ENCODE data around the gene BCO2.

The BCO2 gene

DNA sequence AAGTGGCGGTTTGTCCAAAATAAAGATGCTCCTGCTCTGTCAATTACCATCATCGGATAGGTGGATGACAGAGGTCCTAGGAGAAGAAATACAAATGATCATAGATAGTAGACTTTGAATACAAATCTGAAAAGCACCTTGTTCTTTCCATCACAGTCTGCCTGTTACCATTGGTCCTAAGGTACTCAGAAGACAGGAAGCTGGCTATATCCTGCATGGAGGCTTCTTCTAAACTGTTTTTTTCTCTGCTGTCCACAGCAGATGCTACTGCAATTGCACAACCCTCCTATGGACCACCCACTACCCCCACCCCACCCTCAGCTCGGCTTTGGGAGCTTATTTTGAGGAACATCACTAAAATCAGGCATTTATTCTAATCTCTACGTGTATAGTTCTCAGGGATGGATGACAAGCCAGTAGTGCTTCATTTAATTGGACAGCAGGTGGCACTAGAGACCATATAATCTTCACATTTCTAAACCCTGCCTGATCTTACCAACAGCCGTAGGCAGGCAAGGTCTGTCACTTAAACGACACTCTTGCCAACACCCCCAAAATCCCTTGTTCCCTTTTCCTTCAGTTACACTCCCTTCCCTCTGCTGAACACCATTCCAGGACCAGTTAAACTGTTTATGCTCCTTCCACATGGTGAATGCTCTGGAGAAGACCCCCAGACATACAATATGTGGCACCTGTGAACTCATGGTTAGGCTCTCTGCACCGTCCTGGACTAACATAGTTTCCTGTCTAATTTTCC, 44.3 kb downstream of the BCO2 start:
- DNase-seq, result no peak

- no peak for DNase-seq
These were observed 46.0 kb downstream of the BCO2 start for GRCh38 chr11:112221274-112221835.

GRCh38 chr11:112222303-112222702, 47.0 kb downstream of the BCO2 start:
- no peak for DNase-seq

DNA sequence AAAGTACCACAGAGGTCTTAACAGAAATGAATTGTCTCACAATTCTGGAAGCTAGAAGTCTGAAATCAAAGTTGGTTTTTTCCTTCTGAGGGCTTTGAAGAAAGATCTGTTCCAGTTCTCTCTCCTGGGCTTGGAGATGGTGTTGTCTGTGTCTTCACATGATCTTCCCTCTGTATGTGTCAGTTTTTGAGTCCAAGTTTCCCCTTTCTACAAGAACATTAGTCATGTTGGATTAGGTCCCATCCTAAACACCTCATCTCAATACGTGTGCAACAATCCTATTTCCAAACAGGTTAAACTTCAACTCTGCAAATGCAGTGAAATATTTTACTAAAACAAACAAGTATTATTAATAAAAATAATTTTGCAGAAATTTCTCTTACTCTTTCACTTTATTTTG, 47.8 kb downstream of the BCO2 start:
- DNase-seq, result no peak

DNA sequence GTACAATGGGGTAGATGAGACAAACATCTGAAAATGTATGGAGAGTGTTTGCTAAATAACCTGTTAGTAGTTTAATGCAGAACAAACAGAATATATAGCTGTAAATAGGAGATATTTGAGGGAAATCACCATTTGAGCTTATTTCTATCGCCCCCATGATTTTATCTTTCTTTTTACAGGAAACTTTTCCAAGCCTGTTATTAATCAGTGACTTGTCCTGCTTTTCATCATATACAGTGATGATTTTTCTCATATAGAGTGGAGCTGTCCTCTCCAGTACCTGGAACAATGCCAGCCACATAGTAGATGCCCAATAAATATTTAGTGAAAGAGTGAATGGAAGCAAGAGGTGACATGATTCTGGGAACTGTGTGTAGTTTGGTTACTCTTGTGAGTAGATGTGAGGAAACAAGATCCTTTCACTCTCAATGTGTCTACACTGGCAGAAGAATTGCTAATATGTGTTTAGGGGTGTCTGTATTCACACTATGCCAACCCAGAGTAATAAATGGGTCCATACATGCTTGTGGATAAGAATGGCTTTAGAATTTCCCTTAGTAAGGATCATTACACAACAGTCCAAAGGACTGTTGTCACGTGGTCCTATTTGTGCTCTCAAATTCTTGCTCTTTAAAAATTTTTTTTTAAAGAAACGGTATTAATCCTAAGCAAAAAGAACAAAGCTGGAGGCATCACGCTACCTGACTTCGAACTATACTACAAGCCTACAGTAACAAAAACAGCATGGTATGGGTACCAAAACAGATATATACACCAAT, 48.6 kb downstream of the BCO2 start:
- DNase-seq, result no peak

DNA sequence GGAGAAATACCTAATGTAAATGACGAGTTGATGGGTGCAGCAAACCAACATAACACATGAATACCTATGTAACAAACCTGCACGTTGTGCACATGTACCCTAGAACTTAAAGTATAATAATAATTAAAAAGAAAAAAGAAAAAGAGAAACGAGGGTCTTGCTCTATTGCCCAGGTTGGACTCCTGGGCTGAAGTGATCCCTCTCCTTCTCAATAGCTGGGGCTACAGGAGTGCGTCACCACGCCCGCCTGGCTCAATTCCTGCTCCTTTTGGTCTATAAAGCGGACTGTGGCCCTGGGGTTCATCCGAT, 50.4 kb downstream of the BCO2 start:
- no peak for DNase-seq

DNA sequence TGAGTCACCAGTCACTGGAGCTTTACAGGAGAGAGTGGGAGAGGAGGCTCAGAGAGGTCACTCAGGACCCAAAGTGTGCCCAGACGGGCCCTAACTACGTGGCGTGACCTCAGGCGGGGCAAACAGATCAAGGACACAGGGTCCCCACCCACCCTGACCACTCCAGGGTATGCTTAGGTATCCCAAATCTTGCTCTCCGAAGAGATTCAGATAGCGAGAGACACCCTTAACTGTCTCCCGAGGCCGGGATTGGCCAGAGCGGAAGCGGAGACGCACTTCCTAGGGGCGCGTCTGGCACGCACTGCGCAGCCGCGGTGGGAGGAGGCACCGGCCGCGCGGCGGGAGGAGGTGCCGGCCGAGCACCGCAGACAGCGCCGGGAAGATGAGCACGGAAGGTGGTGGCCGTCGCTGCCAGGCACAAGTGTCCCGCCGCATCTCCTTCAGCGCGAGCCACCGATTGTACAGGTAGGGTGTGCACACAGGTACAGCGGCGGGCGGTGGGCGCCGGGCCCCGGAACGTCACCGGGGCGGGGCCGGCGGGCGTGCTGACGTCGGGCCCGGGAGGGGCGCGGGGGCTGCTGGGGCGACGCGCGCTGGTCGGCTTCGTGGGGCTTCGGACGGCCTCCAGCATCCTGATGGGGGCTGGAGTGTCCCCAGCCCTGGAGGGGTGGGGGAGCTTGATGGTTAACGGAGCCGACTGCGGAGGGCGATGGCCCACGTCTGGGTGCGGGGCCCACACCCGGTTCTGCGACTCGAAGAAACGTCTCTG, 50.9 kb downstream of the BCO2 start, which contains the start of gene PTS:
Gene PTS, plus strand, starts transcription at position 367 of the 769 bp plus-strand sequence. Its CDS starts 16 bp downstream, at position 383.
- DNase-seq, result peak; percentile 75

DNA sequence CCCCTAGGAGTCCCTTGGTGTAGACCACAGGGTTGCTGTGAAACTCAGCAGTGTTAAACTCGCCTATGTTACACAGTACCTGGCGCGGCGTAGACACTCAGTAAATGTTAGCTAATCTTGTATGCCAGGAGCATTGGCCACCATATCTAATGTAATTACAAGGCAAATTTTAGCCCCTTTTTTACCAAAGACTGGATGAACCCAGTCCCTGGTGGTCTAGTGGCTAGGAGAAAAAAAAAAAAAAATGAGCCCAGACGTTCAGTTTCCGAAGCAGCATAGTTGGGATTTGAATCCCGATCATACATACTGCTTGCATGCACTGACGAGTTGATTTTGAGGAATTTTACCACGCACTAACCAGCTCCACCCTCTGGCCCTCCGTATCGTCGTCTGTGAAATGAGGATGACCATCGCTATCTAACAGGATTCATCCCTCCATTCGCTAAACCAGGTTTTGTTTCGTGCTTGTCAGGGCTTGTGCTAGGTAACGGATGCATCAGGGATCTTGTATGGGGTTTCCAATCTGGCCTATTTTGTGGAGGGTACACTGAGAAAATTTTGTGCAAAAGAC, 51.6 kb downstream of the BCO2 start:
- DNase-seq, result no peak

GRCh38 chr11:112227471-112227870, 52.2 kb downstream of the BCO2 start:
- DNase-seq, result no peak

DNA sequence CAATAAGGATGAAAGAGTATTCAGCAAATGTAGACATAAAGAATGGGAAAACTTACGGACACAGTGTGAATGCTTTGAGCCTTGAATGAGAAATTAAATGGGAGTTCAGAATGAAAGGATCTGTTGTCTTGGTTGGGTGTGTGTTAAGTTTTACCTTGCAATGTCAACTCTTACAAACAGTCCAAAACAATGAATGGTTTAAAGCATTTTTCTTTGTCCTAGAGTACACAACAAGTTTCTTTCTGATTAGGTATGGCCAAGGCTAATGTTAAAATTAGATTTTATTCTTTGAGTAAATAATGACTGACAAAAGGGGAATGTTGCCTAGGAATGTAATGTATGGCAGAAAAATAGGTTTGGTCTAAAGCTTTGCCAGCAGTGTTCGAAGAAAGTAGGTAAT, 53.4 kb downstream of the BCO2 start:
- no peak for DNase-seq

DNA sequence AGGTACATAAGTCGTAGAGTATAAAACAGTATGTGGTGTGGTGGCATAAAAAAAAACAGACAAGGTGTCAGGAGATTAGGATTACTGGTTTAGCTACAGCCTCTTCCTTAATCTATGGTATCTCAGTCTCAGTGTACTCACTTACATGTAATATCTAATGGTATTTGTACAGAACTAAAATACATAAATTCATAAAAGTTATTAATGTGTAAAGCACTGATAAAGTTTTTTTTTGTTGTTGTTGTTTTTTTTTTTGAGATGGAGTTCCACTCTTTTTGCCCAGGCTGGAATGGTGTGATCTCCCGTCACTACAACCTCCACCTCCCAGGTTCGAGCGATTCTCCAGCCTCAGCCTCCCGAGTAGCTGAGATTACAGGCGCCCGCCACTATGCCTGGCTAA, 53.8 kb downstream of the BCO2 start:
- DNase-seq, result no peak

GRCh38 chr11:112229746-112230433, 54.6 kb downstream of the BCO2 start:
- no peak for DNase-seq

GRCh38 chr11:112231952-112232351, 56.6 kb downstream of the BCO2 start:
- no peak for DNase-seq

DNA sequence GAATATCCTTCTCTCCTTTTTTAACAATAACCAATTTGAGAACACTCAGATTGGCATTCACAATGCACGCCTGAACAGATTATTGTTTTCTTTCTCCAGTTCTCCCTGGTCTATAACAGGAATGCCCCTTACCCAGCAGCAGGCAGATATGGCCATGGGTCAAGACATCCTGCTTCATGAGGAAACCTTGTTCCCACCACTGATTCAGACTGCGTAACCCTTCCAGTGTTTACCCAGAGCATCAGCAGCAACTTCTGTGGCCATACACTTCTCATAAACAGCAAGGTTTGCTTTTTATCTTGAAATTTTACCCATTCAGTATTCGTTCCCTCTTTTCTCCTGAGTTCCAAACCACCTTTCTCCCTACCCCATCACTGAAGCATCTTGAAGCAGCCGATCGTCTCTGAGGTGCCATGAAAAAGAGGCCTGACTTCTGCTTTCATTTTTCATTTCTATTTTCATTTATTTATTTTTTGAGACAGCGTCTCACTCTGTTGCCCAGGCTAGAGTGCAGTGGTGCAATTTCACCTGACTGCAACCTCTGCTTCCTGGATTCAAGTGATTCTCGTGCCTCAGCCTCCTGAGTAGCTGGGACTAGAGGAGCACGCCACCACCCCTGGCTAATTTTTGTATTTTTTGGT, 60.6 kb downstream of the BCO2 start:
- no peak for DNase-seq

GRCh38 chr11:112237451-112237850, 62.1 kb downstream of the BCO2 start:
- DNase-seq, result no peak

DNA sequence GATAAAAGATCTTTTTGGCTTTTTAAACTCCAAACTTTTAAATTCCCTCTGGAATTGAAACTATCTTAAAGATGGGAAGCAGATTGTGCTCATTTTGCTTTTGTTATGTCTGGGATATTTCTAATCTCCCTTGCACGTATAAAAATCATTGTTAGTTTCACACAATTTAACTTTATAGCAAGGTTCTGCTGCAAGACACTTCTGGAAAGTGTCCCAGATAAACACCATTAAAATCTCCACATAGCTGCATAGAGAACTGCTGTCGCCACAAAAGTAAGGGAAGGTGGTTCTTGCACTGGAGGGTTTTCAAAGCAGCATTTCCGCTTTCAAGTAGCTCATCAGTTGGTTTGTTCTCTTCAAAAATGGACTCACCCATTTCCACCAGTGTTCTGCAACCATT, 62.7 kb downstream of the BCO2 start:
- no peak for DNase-seq

DNA sequence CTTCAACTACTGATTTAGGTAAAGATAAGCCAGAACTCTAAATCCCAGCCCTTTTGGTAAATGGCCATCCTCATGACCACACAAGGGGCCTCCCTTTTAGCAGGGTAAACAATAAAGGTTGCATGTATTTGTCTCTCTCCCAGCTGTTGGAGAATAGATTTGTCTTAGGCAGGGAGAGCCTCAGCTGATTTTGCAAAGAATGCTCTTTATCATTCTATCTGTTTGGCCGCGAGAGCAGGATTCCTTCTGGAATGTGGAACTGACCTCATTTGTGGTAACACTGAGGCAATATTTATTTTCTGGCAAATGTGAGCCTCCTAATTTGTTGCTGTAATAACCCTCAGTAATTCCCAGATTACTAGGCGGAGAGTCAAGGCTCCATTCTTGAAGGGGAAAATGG, 66.2 kb downstream of the BCO2 start:
- no peak for DNase-seq

GRCh38 chr11:112247201-112247600, 71.9 kb downstream of the BCO2 start:
- DNase-seq, result no peak

DNA sequence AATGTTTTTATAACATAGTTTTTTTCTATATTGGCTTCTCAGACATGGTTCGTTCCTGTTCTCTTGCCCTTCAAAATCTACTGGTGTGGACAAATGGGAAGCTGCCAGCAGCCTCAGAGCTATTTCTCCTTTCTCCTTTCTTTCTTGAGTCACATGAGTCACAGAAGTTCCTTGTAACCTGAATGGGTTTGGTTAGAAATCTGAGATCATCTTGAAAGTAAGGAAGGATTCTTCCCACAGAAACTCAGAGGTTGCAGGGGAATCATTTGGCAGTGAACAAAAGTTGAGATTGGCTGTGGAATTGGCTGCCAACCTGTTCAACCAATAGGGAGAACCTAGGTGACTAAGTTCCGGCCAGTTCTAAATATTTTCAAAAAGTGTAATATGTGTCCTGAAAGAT, 72.9 kb downstream of the BCO2 start:
- no peak for DNase-seq

DNA sequence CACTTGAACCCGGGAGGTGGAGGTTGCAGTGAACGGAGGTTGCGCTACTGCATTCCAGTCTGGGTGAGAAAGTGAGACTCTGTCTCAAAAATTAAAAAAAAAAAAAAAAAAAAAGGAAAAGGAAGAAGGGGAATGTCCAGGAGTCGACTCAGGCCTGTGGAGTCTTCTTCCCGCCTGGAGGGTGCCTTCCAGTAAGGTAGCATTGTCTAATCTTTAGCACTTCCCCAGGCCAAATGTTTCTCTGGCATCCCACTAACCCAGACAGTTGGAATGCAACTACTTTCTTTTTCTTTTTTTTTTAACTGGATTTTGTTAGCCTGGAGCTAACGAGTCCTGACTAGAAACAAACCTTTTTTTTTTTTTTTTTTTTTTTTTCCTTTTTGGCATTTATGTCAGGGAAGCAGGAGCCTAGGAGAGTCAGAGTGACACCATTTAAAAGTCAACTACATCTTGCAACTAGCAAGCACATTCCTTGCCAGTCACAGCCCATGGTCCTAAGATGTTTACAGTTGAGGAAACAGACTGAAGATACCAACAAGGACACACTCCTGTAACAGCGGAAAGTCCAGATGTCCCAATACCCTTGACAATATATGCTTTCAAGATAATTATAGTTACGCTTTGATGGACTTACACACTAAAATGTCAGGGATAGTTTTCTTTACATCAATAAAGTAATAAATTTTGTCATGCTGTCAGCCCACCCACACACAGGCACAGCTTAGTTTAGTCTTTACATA, 74.7 kb downstream of the BCO2 start:
- no peak for DNase-seq

DNA sequence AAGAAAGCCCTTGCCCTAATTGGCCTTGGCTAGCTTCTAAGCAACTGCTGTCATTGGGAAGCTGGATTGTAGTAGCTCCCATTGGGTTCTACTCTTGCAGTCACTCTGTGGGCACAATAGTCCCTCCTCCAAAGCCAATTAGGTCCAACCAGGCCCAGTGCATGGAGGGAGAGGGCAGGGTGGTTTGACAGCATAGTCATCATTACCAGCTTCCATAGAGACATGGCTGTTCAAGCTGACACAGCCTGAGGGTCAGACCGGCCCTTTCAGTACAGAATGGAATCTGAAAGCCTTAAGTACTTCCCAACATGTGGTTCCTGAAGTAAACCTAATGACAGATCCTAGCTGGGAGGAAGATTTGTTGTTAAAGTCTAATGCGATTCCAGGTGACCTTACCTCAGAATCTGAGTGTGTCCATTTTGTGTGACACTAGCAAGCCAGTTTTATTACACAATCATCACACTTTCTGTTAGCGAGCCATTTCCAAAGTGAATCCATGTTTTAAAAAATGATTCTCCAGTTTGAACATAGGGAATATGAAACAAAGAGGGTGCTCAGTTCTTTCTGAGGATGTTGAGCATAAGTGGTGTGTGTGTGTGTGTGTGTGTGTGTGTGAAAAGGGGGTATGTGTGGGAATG, 78.4 kb downstream of the BCO2 start:
- no peak for DNase-seq

Data from cortex of kidney (tissue), 1 donor.